Fibroblast of lung (primary cell): ENCODE results near the gene WNT11. TPM values are rescaled to one million over a fixed set of nuclear protein-coding genes. Genes with fewer than 3 reads are reported as not detected.

Experiments used
- DNase-seq, 2 donors: peaks; one replicate each; pipeline versions ENCODE4 v3.0.0 to v3.0.0-alpha.2; 2010; ENCODE audit warnings: low read depth in 2 of 2
- H2AFZ ChIP-seq: 2 replicates; pipeline ENCODE4 v1.5.1; 2012; ENCODE audit warnings: low read length, control low read depth, inconsistent platforms
- H3K27ac ChIP-seq: 2 replicates; pipeline ENCODE4 v1.5.1; 2011; ENCODE audit warnings: low read length, control low read depth; ENCODE audit not compliant: insufficient read depth
- H3K27me3 ChIP-seq: 2 replicates; pipeline ENCODE4 v1.5.1; 2011; ENCODE audit warnings: mild to moderate bottlenecking, low read length; ENCODE audit not compliant: control insufficient read depth, insufficient read depth
- H3K36me3 ChIP-seq: 2 replicates; pipeline ENCODE4 v1.5.1; 2011; ENCODE audit warnings: low read length; ENCODE audit not compliant: control insufficient read depth, insufficient read depth
- H3K4me1 ChIP-seq: 2 replicates; pipeline ENCODE4 v1.5.1; 2011; ENCODE audit warnings: low read length; ENCODE audit not compliant: control insufficient read depth, insufficient read depth; ENCODE audit errors: extremely low read depth
- H3K4me2 ChIP-seq: 2 replicates; pipeline ENCODE4 v1.5.1; 2011; ENCODE audit warnings: low read length, control low read depth; ENCODE audit not compliant: insufficient read depth; ENCODE audit errors: extremely low read depth
- H3K4me3 ChIP-seq, 4 experiments: fragments of 200-600 bp in 1 of 4; sonication (generic) in 1 of 4; replicated peaks in 1 of 4; 2 replicates each; pipeline ENCODE4 v1.5.1; 2011 to 2016; ENCODE audit warnings: low read length in 4 of 4, low read depth in 3 of 4, mild to moderate bottlenecking in 3 of 4, control low read depth in 2 of 4, inconsistent platforms in 1 of 4, mixed read lengths in 1 of 4; ENCODE audit not compliant: insufficient read depth in 1 of 4; ENCODE audit errors: control extremely low read depth in 1 of 4
- H3K79me2 ChIP-seq: 2 replicates; pipeline ENCODE4 v1.5.1; 2012; ENCODE audit warnings: mild to moderate bottlenecking, low read length, inconsistent platforms; ENCODE audit not compliant: control insufficient read depth, insufficient read depth
- H3K9ac ChIP-seq: 2 replicates; pipeline ENCODE4 v1.5.1; 2011; ENCODE audit warnings: mild to moderate bottlenecking, low read length, control low read depth; ENCODE audit not compliant: insufficient read depth
- H3K9me3 ChIP-seq: 2 replicates; pipeline ENCODE4 v1.5.1; 2012; ENCODE audit warnings: low read depth, low read length; ENCODE audit not compliant: control insufficient read depth, insufficient read depth
- H4K20me1 ChIP-seq: 2 replicates; pipeline ENCODE4 v1.5.1; 2011; ENCODE audit warnings: low read length; ENCODE audit not compliant: control insufficient read depth, insufficient read depth; ENCODE audit errors: extremely low read depth
- CTCF ChIP-seq, 2 donors: IDR thresholded peaks in 1 of 2; conservative IDR thresholded peaks in 1 of 2; 1 replicate in 1 of 2; 2 replicates in 1 of 2; pipeline ENCODE4 v1.5.1; 2011 to 2012; ENCODE audit warnings: low read length in 2 of 2, control low read depth in 1 of 2, inconsistent platforms in 1 of 2, low read depth in 1 of 2, mild to moderate bottlenecking in 1 of 2
- EZH2 ChIP-seq: IDR thresholded peaks from 2 replicates; pipeline ENCODE4 v1.5.1; 2012; ENCODE audit warnings: low read length, control low read depth, mild to moderate bottlenecking; ENCODE audit errors: missing control alignments
- polyA plus RNA-seq, 2 donors: library from polyadenylated mRNA; depleted of rRNA in 1 of 2; stranded (reverse) in 1 of 2; unstranded in 1 of 2; fragments of >200 nt; gene quantifications; 2 replicates each; pipeline ENCODE4 v1.2.1, GENCODE V29; 2011 to 2012; ENCODE audit warnings: missing spikeins in 1 of 2
- total RNA-seq: library from RNA; depleted of rRNA; stranded (reverse); fragments of >200 nt; gene quantifications from 2 replicates; pipeline ENCODE4 v1.2.1, GENCODE V29; 2014

Gene WNT11
- total and polyA plus RNA-seq, 2 donors (not counting 1 experiment from before 2014, with no cell fraction given): 0.07 to 0.33 TPM

GRCh38 chr11:76189682-76190081, 16.6 kb downstream of the WNT11 start:
- no peak overlapping the region for H3K4me3 ChIP-seq
- DNase-seq: no peak
- no peaks in the 10 kb centered on the region for H4K20me1 ChIP-seq
- H3K27ac ChIP-seq: no peak overlapping the region
- peaks cover 2% of the 10 kb centered on the region for H3K4me1 ChIP-seq
- H3K79me2 ChIP-seq: no peaks in the 10 kb centered on the region
- TF ChIP-seq CTCF (conservative IDR thresholded peaks at IDR 0.05 in 1 of 2, IDR thresholded peaks at IDR 0.05 in 1 of 2; ENCODE audit: low read depth in 1 of 2, low read length in 2 of 2) (no peak), EZH2 (no peak)
- no peak overlapping the region for H3K4me2 ChIP-seq
- no peak overlapping the region for H2AFZ ChIP-seq
- H3K27me3 ChIP-seq: peaks cover 5% of the 10 kb centered on the region
- H3K9me3 ChIP-seq: no peaks in the 10 kb centered on the region
- no peak overlapping the region for H3K9ac ChIP-seq
- no peaks in the 10 kb centered on the region for H3K36me3 ChIP-seq

GRCh38 chr11:76188873-76189272, 17.4 kb downstream of the WNT11 start:
- Histone ChIP-seq H3K9me3 (no peaks in the 10 kb centered on the region), H3K4me2 (no peak overlapping the region), H3K79me2 (no peaks in the 10 kb centered on the region), H3K27me3 (peaks cover 5% of the 10 kb centered on the region), H4K20me1 (no peaks in the 10 kb centered on the region), H3K27ac (no peak overlapping the region), H3K9ac (no peak overlapping the region), H3K36me3 (no peaks in the 10 kb centered on the region), H3K4me3 (no peak overlapping the region), H2AFZ (no peak overlapping the region), H3K4me1 (peaks cover 2% of the 10 kb centered on the region)
- TF ChIP-seq CTCF (conservative IDR thresholded peaks at IDR 0.05 in 1 of 2, IDR thresholded peaks at IDR 0.05 in 1 of 2; ENCODE audit: low read depth in 1 of 2, low read length in 2 of 2) (no peak), EZH2 (no peak)
- DNase-seq: no peak

GRCh38 chr11:76186776-76187279, 19.5 kb downstream of the WNT11 start:
- Histone ChIP-seq H2AFZ (no peak overlapping the region), H3K9ac (no peak overlapping the region), H4K20me1 (no peaks in the 10 kb centered on the region), H3K27me3 (peaks cover 4% of the 10 kb centered on the region), H3K27ac (no peak overlapping the region), H3K4me1 (peaks cover 2% of the 10 kb centered on the region), H3K36me3 (no peaks in the 10 kb centered on the region), H3K79me2 (no peaks in the 10 kb centered on the region), H3K4me2 (no peak overlapping the region), H3K4me3 (no peak overlapping the region), H3K9me3 (no peaks in the 10 kb centered on the region)
- DNase-seq: no peak
- no peak for TF ChIP-seq EZH2
- TF ChIP-seq CTCF (conservative IDR thresholded peaks at IDR 0.05 in 1 of 2, IDR thresholded peaks at IDR 0.05 in 1 of 2; ENCODE audit: low read depth in 1 of 2, low read length in 2 of 2): no peak
